PC-3 (cell line): ENCODE measurements around the gene STX8. TPM values are rescaled to one million over a fixed set of nuclear protein-coding genes. Genes with fewer than 3 reads are reported as not detected.

Experiments
- ATAC-seq: fragments of 200-7000 bp; cut with Tn5 transposase; 2 replicates; pipeline ENCODE4 v1.9.1; 2020; ENCODE audit warnings: mild to moderate bottlenecking, moderate library complexity
- BruUV-seq: library from RNA; stranded (reverse); fragments of 400-500 nt; replicated peaks from 2 replicates; lab custom pipeline; 2021; lab: Mats Ljungman, UMichigan
- CTCF ChIA-PET: fragments of 300-600 bp; sonication (Branson Sonifier 250); formaldehyde crosslinking; loops from one replicate; lab custom pipeline; 2022; ENCODE audit warnings: antibody characterized with exemption; lab: Charles Lee
- POLR2A ChIA-PET: fragments of 300-600 bp; sonication (Branson Sonifier 250); formaldehyde crosslinking; loops from one replicate; lab custom pipeline; 2022; ENCODE audit warnings: antibody characterized with exemption; ENCODE audit not compliant: unreplicated experiment; lab: Charles Lee
- DNase-seq: peaks from one replicate; pipeline ENCODE4 v3.0.0-alpha.2; 2015
- H2AFZ ChIP-seq: fragments of 300-600 bp; sonication (generic); 2 replicates; pipeline ENCODE4 v1.6.0; 2016; ENCODE audit warnings: antibody characterized with exemption, low read length
- H3F3A ChIP-seq: fragments of 300-600 bp; sonication (generic); one replicate; pipeline ENCODE4 v1.6.0; 2017; ENCODE audit warnings: antibody characterized with exemption, low read length, control low read depth, mild to moderate bottlenecking; ENCODE audit not compliant: unreplicated experiment
- H3K27ac ChIP-seq: fragments of 300-600 bp; sonication (generic); 2 replicates; pipeline ENCODE4 v1.5.1; 2016; ENCODE audit warnings: mild to moderate bottlenecking, low read length
- H3K27me3 ChIP-seq: fragments of 300-600 bp; sonication (generic); 2 replicates; pipeline ENCODE4 v1.6.1; 2016; ENCODE audit warnings: low read length, mixed read lengths
- H3K36me3 ChIP-seq: fragments of 300-600 bp; sonication (generic); 2 replicates; pipeline ENCODE4 v1.6.1; 2016; ENCODE audit warnings: low read depth, mixed run types, low read length, mixed read lengths
- H3K4me1 ChIP-seq: fragments of 300-600 bp; sonication (generic); 2 replicates; pipeline ENCODE4 v1.5.1; 2016; ENCODE audit warnings: low read length; ENCODE audit not compliant: insufficient read depth
- H3K4me2 ChIP-seq: fragments of 300-600 bp; sonication (generic); 2 replicates; pipeline ENCODE4 v1.6.0; 2016; ENCODE audit warnings: low read length
- H3K4me3 ChIP-seq: fragments of 300-600 bp; sonication (generic); 2 replicates; pipeline ENCODE4 v1.5.1; 2016; ENCODE audit warnings: mild to moderate bottlenecking, low read length, mixed read lengths
- H3K79me2 ChIP-seq: fragments of 300-600 bp; sonication (generic); 2 replicates; pipeline ENCODE4 v1.6.1; 2017; ENCODE audit warnings: low read length, mixed read lengths
- H3K9ac ChIP-seq: fragments of 300-600 bp; sonication (generic); 2 replicates; pipeline ENCODE4 v1.6.0; 2016; ENCODE audit warnings: mild to moderate bottlenecking, low read length
- H3K9me2 ChIP-seq: fragments of 300-600 bp; sonication (generic); replicated peaks from 2 replicates; pipeline ENCODE4 v1.6.1; 2016; ENCODE audit warnings: mixed run types, low read length, mixed read lengths
- H3K9me3 ChIP-seq: fragments of 300-600 bp; sonication (generic); 2 replicates; pipeline ENCODE4 v1.6.1; 2016; ENCODE audit warnings: low read length, mixed read lengths
- H4K20me1 ChIP-seq: fragments of 300-600 bp; sonication (generic); 2 replicates; pipeline ENCODE4 v1.6.1; 2016; ENCODE audit warnings: low read length, mixed read lengths
- EZH2 ChIP-seq: fragments of 300-600 bp; sonication (generic); IDR thresholded peaks from one replicate; pipeline ENCODE4 v1.6.1; 2017; ENCODE audit warnings: antibody characterized with exemption, mild to moderate bottlenecking, low read length; ENCODE audit not compliant: unreplicated experiment
- EZH2phosphoT487 ChIP-seq: fragments of 300-600 bp; sonication (generic); IDR thresholded peaks from 2 replicates; pipeline ENCODE4 v1.6.1; 2018; ENCODE audit warnings: mild to moderate bottlenecking, antibody characterized with exemption, low read length, borderline replicate concordance
- intact Hi-C: fragments of 100-400 bp; cut with micrococcal nuclease; formaldehyde crosslinking; loops from 2 replicates; pipeline ENCODE4 v1.9.0; 2023
- total RNA-seq: library from RNA; depleted of rRNA; stranded (reverse); fragments of >200 nt; gene quantifications from 2 replicates; pipeline ENCODE4 v1.2.3, GENCODE V29; 2014
- TF ChIP-seq, protein P1 (sequence below): fragments of 300-600 bp; sonication (generic); conservative IDR thresholded peaks from 2 replicates; pipeline ENCODE4 v1.5.1; 2017; ENCODE audit warnings: antibody characterized with exemption, low read depth, mild to moderate bottlenecking, low read length

STX8 gene
- total RNA-seq, 1 experiment from 2014 or later: 57.4 TPM

DNA sequence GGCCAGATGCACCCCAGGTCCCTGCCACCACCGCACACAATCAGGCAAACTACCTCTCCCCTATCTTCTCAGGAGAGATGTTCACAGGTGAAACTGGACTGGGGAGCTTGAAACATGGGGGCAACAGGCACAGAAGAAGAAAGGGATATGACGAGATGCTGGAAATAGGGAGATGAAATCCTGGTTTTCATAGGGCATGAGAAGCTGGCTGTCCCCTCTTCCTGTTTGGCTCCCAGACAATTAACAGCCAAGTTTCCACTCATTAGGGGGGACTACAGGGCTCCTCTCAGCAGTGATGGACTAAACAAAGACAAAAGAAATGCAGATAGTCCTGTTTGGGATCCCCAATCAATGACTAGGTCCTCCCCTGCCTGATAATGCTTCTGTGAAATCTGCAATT, 288.3 kb downstream of the STX8 start:
- ChIA-PET CTCF (no interaction called here), POLR2A (no interaction called here)
- Histone ChIP-seq H2AFZ (no peak overlapping the region), H3K4me2 (no peak overlapping the region), H3K9me3 (no peaks in the 10 kb centered on the region), H3K9me2 (no peaks in the 10 kb centered on the region), H3K27me3 (no peaks in the 10 kb centered on the region), H3K36me3 (no peaks in the 10 kb centered on the region), H3K9ac (no peak overlapping the region), H3K4me3 (no peak overlapping the region), H3K4me1 (no peaks in the 10 kb centered on the region), H3K27ac (no peak overlapping the region), H3F3A (no peaks in the 10 kb centered on the region), H4K20me1 (no peaks in the 10 kb centered on the region), H3K79me2 (no peaks in the 10 kb centered on the region)
- no peak for ATAC-seq
- intact Hi-C loops: no loop called here
- no peak for TF ChIP-seq EZH2phosphoT487
- TF ChIP-seq, protein P1, sequence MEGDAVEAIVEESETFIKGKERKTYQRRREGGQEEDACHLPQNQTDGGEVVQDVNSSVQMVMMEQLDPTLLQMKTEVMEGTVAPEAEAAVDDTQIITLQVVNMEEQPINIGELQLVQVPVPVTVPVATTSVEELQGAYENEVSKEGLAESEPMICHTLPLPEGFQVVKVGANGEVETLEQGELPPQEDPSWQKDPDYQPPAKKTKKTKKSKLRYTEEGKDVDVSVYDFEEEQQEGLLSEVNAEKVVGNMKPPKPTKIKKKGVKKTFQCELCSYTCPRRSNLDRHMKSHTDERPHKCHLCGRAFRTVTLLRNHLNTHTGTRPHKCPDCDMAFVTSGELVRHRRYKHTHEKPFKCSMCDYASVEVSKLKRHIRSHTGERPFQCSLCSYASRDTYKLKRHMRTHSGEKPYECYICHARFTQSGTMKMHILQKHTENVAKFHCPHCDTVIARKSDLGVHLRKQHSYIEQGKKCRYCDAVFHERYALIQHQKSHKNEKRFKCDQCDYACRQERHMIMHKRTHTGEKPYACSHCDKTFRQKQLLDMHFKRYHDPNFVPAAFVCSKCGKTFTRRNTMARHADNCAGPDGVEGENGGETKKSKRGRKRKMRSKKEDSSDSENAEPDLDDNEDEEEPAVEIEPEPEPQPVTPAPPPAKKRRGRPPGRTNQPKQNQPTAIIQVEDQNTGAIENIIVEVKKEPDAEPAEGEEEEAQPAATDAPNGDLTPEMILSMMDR: no peak
- TF ChIP-seq EZH2: no peak
- BruUV-seq: no TSS peak
- DNase-seq: no peak

DNA sequence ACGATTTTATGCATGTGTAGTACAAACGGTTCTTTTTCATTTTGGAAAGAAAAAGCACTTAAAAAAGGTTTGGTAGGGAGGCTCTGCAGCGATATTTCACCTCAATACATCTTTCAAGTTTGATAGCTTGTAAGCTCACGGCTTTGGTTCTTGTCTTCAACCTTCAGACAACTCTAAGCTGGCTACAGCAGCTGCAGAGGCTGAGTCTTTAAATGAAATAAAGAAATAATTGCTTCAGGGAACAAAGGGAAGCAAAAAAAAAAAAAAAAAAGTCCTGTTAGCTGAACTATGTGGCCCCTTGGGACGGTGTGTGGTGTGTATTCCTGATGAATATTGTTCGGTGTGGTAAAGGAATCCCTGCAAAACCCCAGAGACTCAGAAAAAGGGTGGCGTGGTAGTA, 289.2 kb downstream of the STX8 start:
- Histone ChIP-seq H3K4me1 (no peaks in the 10 kb centered on the region), H3K4me2 (no peak overlapping the region), H3K9me2 (no peaks in the 10 kb centered on the region), H4K20me1 (no peaks in the 10 kb centered on the region), H2AFZ (no peak overlapping the region), H3K9ac (no peak overlapping the region), H3K9me3 (no peaks in the 10 kb centered on the region), H3K27me3 (no peaks in the 10 kb centered on the region), H3K79me2 (no peaks in the 10 kb centered on the region), H3K4me3 (no peak overlapping the region), H3K36me3 (no peaks in the 10 kb centered on the region), H3F3A (no peaks in the 10 kb centered on the region), H3K27ac (no peak overlapping the region)
- CTCF ChIA-PET: no interaction called here
- intact Hi-C loops: no loop called here
- POLR2A ChIA-PET: no interaction called here
- BruUV-seq: no TSS peak
- ATAC-seq (no peak), DNase-seq (no peak)
- TF ChIP-seq, protein P1: no peak
- TF ChIP-seq EZH2 (no peak), EZH2phosphoT487 (no peak)

DNA sequence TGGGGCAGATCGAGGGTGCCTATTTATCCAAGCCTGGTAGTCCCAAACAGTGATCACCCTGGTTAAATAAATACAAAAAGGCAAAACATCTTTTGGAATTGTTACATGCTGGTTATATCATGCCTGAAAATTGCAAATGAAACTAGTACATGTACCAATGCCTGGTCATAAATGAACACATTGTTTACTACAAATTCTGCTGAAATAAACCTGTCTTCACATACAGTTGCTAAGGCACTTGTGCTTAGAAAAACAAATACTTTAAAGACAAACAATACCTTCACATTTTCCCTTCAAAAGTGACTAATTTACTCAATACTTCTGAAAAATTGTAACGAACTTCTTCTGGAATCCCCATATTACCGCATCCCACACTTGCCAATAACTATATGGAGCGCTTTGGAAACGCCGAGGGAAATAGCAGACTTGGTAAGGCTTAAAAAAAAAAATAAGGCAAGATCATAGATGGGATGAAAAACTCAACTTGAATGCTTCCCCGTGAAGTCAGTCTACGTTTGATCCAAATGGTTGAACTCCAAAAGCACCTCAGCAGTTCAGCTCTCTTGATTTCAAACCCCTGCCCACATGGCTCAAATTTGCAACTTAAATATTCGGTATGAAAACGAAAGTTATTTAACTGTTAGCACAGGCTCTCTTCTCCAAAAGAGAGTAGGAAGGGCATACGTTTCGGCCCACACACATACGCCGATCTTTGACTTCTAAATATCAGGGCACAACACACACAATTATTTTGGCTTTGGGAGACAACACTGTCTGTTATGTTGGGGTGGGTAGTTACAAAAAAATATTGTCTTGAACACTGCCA, 289.8 kb downstream of the STX8 start:
- Histone ChIP-seq H3K9ac (no peak overlapping the region), H3K4me3 (no peak overlapping the region), H3F3A (no peaks in the 10 kb centered on the region), H3K4me1 (no peaks in the 10 kb centered on the region), H3K36me3 (no peaks in the 10 kb centered on the region), H3K79me2 (no peaks in the 10 kb centered on the region), H3K27me3 (no peaks in the 10 kb centered on the region), H4K20me1 (no peaks in the 10 kb centered on the region), H2AFZ (no peak overlapping the region), H3K9me2 (no peaks in the 10 kb centered on the region), H3K27ac (no peak overlapping the region), H3K9me3 (no peaks in the 10 kb centered on the region), H3K4me2 (no peak overlapping the region)
- ChIA-PET POLR2A (no interaction called here), CTCF (no interaction called here)
- DNase-seq (no peak), ATAC-seq (no peak)
- BruUV-seq: no TSS peak
- TF ChIP-seq, protein P1: no peak
- TF ChIP-seq EZH2phosphoT487: no peak
- no peak for TF ChIP-seq EZH2
- intact Hi-C loops: no loop called here
